GM18507 (cell line): Measurements from ENCODE around the gene MGMT.

Experiments used
- DNase-seq: peaks from one replicate; pipeline ENCODE4 v3.0.0; 2011; ENCODE audit warnings: low read depth; ENCODE audit not compliant: insufficient read length; ENCODE audit errors: extremely low spot score
- FAIRE-seq: peaks from 2 replicates; lab custom pipeline; 2011; peaks lifted over from hg19 to GRCh38; lab: Jason Lieb, UNC

Gene MGMT

DNA sequence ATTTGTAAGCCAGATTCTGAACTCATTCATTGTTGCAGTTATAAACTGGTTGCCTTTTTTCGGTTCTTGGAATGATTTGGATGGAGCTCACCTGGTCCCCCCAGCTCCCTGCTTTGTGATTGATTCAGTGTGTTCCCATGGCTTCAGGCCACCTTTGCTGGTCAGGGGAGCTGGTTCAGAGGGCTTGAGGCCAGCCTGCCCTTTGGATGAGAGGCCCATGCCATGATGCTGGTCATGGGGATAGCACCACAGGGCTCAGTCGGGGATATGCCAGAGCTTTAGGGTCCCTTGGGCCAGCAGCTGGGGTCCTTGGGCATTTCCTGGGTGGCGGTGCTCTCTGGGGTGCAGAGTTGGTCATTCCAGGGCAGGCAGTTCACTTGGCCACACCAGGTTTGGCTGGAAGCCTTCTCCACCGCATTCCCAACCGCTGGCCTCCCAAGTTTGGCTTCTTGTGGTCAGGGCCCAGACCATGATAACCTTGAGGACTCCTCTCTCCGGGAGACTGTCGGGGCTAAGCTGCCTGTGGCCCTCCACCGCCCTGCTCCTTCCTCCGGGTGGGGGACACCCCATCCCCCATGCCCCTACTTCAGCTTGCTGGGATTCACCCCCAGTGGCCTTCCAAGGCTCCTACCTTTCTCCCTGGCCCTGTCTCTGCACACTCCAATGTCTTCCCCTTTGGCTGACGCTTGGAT is 65.1 kb downstream of the MGMT start:
- DNase-seq, result no peak
- FAIRE-seq, result no peak

DNA sequence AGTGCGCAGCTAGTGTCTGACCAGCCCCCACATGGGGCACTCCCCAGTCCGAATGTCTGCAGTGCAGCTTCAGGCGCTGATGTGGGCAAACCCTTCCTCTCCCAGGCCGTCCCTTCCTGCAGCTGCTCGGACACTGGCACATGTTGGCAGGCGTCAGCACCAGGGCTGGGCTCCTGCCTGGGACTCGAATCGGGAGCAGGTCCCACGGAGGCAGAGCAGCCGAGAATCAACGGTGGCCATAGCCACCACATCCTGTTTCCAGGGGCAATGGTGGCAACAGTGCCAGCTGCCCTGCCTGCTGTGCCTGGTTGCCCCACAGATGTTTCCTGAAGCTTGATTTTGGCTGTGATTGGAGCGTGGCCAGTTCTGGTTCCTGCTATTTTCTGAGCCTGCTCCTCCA is 65.8 kb downstream of the MGMT start:
- FAIRE-seq, result no peak
- no peak for DNase-seq

DNA sequence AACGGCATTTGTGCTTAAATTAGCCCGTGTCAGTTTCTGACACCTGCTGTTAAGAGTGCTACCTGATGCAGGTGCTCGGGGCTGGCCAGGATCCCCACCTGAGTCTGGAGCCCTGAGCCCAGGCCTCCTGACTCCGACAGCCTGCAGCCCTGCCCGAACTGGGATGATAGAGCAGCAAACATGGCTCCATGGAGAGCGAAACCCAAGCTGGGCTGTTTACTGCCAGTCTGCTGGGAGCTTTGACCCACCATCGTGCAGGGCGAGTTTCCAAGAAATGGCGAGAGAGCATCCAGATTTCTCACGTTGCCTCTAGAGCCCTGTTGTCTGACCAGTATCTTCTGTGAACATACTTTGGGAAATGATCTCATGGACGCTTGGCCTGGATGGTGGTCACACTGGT is 66.2 kb downstream of the MGMT start:
- FAIRE-seq (no peak), DNase-seq (no peak)

DNA sequence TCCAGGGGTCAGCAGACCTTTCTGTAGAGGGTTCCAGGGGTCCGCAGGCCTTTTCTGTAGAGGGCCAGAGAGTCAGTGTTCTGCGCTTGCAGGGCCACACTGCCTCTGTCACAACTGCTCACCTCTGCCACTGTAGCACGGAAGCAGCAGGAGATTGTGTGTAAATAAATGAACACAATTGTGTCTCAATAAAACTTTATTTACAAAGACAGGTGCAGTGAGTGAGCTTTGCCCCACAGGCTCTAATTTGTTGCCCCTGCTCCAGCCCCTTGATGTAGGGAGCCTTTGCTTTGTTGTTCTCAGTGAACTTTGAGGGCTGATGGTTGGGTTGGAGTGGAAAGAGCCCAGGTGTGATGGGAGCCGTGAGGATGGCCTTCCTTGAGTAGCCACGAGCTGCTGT is 67.8 kb downstream of the MGMT start:
- FAIRE-seq (no peak), DNase-seq (no peak)

DNA sequence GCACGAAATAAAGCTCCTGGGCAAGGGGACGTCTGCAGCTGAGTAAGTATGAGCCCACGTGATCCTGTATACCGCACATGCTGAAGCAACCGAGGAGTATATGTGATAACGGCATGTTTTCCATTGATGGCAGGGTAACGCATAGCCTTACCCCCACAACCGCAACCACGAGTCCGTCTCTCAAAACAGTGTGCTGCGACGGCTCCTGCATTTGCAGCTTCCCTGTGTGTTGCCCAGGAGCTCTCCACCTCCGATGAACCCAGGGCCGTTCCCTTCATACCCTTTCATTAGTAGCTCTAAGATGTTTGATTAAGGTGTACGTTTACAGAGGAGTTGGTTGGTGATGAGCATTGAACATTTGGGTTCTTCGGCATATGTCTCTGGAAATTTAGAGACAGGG is 69.3 kb downstream of the MGMT start:
- no peak for FAIRE-seq

DNA sequence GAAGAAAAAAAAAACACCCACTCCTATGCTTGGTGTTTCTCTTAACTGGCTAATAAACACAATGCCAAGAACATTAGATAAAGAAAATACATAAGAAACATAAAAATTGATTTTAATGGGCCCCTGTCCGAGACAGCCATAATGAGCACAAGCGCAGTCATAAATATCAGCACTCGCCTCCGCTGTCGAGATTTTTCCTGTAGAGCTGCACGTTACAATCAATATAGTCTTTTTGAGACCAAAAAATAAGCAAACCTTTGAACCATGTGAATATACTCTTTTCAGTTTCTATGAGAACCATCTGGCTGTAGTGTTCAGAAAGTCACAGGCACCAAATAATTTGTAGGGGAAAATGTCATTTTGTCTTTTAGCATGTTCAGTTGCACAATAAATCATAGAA is 70.1 kb downstream of the MGMT start:
- FAIRE-seq (no peak), DNase-seq (no peak)

More for the DNA sequence above, 69.3 kb downstream of the MGMT start:
- DNase-seq, result no peak

DNA sequence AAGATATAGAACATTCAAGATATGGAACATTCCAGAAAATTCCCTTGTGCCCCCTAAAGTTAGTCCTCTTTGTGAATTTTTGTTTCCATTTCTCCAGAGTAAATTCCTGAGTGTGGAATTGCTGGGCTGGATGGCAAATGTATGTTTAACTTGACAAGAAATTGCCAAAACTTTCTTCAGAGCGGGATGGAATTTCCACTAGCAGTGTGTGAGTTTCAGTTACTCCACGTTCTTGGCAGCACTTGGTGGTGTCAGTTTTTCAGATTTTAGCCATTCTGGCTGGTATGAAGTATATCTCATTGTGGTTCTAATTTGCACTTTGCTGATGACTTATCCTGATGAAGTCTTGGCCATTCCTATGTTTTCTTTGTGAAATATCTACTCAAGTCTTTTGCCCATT is 71.2 kb downstream of the MGMT start:
- FAIRE-seq, result no peak

DNA sequence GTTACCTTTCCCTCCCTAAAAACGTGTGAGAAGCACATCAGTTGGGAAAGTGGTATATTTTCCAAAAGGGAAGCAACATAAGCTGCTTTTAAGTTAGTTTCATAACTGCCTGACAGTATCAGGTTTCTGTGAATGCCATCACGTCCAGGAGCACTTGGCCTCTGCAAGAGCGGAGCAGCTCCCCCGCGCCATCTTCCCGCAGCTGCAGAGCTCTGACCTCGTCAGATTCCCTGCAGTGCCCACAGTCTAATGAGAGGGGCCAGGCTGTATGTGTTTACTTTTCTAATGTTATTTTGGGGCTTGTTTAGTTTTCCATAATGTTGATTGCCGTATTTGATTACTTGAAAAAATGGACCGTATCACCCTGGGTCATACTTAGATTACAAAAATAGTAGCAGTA is 74.2 kb downstream of the MGMT start:
- FAIRE-seq (no peak), DNase-seq (no peak)

More for the DNA sequence above, 71.2 kb downstream of the MGMT start:
- DNase-seq, result no peak

DNA sequence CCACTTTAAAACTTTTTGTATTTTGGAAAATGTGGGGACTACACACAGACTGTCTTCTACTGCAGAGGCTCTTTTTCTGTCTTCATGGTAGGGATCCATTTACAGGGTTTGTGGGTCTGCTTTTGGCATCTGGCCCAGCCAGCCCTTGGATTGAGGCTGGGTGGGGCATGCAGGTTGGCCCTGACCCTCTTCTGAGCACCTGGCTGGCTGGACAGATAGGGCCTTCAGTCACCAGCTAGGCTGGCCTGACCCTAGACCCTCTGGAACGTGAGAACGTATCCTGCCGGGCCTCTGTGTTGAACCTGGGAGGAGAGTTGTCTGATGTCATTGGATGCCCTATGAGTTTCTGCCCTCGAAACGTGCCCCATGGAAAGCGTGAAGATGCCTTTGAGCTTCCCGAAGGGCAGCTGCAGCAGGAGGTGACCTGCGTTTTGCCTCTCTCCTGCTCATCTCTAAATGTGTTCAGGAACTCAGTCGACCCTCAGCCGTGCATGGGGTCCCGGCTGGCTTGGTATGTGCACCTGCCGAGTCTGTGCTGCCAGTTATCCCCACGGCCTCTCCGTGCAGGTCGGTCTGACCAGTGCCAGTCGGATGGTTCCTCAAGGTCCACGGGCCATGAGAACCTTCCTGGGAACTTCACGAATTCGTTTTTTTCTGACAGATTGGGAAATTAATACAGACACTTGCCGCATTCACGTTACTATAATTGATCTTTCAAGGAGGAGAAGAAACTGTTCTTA is 74.9 kb downstream of the MGMT start:
- DNase-seq (no peak), FAIRE-seq (no peak)

DNA sequence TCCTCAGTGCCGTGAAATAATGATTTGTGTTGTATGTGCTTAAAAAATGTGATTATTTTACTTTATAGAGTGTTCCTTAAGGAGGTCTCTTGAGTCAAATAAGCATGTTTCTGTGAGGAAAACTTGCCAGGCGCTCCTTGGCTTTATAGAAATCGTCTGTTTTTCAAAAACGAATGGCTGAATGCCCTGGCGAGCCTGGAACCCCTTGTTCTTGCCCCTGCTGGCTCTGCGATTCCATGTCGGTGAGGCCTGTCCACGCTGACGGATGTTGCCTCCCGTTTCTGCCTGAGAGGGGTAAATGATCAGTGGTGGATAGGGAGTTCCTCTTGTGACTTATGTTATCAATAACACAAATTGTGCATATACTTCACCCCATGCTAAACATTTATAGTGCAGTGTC is 75.5 kb downstream of the MGMT start:
- no peak for DNase-seq

DNA sequence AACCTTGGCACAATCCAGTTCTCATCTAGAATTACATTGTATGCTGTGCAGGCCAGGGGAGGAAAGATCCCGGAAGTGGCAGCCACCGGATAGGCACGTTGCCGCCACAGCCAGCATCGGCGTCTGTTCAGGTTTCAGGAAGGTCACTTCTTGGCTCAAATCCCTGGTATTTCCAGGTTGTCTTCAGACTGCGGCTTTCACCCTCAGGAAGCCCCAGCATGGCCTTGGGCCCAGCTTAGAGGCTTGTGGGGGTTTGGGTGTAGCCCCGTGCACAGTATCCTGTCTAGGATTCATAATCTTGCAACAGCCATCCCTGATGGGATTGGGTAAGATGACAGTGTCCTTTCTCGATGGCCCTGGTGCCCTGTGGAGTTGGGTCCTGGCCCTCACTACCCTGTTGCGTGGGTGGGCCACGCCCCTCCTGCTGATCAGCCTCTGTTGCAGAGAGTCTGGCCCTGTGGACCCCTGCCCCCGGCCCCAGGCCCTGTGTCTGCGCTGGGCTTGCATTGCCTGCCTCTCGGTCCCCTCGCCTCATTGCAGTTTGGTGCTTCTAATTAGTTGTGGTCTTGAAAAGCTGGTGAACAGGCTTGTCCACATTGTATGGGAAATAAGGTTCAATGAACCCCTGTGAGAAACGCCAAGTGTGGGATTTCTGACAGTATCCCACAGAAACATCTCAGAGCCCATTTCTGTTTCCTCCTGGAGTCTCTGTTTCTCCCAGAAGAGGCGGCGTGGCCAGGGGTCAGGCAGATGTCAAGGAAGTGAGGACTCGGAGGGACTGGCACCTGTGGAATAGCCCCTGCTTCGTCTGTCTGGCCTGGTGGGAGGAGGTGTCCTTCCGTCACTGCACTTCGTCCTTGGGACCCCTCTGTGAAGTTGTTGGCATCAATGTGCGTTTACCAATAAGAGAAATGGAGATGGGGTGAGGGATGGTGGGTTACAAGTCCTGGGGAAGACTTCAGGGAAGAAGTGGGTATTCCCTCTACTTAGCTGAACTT is 77.5 kb downstream of the MGMT start:
- DNase-seq (no peak), FAIRE-seq (no peak)

More for the DNA sequence above, 75.5 kb downstream of the MGMT start:
- no peak for FAIRE-seq

DNA sequence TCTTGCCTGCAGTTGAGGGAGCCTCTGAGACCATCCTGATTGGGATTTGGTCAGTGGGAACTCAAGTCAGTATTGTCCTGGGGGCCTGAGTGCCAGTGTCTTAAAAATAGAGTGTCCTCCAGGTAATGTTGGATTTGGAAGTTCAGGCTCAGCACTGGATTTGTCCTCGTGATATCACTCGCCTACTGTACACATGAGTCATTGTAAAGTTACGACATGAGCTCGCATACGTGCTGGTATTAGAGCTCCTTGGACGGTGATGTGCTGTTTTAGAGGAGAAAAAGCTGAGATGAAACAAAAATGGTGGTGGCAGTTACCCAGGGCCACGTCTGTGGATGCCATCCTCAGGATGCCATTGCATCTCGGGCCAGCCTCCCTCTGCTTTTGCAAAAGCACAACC is 78.2 kb downstream of the MGMT start:
- FAIRE-seq, result no peak

DNA sequence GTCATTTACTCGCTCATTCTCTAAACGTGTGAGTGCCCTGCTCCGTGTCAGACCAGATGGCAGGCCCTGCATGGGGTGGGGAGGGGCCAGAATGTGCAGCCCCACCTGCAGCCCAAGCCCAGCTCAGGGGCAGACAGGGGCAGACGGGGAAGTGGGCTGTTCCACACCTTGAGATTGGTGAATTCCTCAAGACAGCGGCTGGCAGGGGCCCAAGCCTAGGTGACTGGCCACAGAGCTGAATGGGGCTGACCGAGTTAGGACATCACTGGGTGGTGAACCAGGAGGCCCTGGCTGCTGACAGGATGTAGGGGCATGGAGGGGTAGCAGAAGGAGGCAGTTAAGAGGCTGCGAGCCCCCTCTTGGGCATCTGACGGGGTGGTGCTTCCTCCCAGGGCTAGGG is 79.1 kb downstream of the MGMT start:
- DNase-seq (no peak), FAIRE-seq (no peak)

More for the DNA sequence above, 78.2 kb downstream of the MGMT start:
- DNase-seq, result no peak

DNA sequence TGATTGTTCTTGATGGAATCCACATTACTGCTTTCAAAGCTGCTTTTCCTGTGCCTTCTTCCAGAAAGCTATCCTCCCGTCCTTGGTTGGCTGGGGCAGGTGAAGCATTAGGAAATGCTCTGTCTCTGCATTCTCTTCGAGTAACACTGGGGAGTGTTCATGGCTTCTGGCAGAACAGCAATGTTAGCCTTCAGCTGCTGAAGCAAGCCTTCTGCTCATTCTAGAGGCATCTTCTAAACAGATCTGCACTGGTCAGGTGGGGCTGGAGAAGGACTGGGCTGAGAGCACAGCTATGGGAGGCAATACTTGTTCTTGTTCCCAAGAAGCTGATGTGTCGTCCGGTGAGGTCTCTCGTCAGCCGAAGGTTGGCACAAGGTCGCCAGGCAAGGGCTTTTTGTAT is 80.6 kb downstream of the MGMT start:
- DNase-seq, result no peak
- FAIRE-seq, result no peak

DNA sequence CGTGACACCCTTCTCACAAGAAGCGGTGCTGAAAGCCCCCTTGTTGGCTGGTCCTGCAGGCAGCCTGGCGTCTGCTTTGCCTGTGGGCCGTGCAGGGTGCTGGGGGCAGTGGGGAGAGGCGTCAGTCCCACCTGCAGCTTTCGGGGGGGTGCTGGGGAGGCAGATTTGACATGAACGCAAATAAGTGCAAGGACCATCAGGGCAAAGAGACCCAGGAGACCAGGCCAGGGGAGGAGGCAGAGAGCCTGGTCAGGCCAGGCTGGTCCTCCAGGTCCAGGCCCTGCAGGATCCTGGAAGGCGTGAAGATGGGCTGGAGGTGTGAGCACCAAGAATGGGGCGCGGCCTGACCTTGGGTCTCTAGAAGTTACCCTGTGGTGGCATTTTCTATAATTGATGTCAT is 81.6 kb downstream of the MGMT start:
- FAIRE-seq (no peak), DNase-seq (no peak)

DNA sequence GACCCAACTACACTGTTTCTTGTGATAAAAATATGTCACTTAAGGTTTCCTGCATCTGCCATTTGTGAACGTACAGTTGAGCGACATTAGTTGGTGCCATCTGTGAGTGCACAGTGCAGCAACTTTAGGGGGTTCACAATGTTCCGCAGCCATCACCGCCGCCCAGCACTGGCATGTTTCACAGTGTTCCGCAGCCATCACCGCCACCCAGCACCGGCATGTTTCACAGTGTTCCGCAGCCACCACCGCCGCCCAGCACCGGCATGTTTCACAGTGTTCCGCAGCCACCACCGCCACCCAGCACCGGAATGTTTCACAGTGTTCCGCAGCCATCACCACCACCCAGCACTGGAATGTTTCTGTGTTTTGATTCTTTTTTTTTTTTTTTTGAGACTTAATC is 83.0 kb downstream of the MGMT start:
- DNase-seq (no peak), FAIRE-seq (no peak)

DNA sequence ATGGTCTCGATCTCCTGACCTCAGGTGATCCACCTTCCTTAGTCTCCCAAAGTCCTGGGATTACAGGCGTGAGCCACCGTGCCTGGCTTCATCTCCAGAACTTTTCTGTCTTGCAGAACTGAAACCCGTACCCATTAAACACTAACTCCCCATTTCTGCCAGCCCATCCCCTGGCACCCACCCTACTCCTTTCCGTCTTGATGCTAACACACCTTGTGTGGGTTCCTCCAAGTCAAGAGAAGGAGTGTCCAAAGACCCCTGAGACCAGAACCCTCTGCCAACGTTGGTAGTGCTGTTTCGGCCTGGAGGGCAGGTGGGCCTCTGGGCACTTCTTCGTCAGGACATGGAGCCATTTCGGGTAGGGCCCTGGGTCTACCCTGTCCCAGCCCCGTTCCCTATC is 83.6 kb downstream of the MGMT start:
- FAIRE-seq (no peak), DNase-seq (no peak)

DNA sequence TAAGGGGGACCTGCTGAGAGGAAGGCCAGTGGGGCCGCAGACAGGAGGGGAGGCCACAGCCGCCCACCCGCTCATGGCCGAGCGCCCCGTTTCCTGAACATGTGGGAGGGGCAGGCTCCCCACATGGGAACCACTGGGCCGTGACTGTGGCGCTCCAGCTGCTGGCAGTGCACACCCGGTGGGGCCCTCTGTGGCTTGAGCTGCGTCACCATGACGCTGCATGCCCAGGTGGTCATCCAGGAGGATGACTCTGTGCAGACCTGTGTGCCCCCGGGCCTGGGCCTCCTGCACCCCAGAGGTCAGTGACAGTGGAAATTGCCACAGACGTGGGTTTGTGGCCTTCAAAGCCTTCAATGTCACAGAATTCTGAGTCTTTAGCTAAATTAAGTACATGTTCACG is 85.1 kb downstream of the MGMT start:
- FAIRE-seq, result peak; percentile 33
- DNase-seq, result peak; percentile 20

DNA sequence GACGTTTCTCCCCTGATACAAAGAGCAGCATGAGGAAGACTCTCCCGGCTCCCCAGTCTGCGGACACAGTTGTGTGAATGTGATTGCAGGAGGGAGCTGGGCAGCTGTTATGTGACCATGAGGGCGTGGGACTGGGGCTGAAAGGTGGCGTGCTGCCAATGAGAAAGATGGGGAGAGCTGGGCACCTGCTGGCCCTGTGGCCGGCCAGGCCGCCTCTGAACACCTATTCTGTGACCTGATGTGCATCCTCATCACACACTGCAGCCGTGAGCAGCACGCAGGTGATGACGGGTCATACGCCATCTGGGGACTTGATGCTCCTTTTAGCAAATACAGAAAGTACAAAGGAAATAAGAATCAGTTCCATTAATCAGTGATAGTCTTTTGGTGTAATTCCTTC is 86.9 kb downstream of the MGMT start:
- FAIRE-seq (no peak), DNase-seq (no peak)

DNA sequence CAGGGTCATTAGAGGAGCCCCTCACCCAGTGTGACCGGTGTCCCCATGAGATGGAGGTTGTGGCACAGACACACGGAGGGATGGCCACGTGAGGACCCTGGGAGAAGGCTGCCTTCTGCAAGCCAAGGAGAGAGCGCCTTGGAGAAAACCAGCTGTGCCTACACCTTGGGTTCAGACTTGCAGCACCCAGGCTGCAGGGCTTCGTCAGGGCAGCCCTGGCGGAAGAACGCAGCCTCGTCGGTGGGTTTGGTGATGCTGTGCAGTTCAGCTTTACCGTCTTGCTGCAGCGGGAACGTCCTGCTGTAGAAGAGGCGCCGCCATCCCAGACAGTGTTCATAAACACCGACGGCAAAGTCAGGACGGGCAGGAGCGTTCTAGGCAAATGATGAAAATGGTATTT is 89.3 kb downstream of the MGMT start:
- FAIRE-seq (no peak), DNase-seq (no peak)
